Loucy (cell line): ENCODE data around the gene MAPK1IP1L.

Source experiments
- H2AFZ ChIP-seq: fragments of 200-600 bp; sonication (generic); 2 replicates; pipeline ENCODE4 v1.6.0; 2016; ENCODE audit warnings: antibody characterized with exemption, mild to moderate bottlenecking, low read length, moderate library complexity
- H3F3A ChIP-seq: fragments of 200-600 bp; 2 replicates; pipeline ENCODE4 v1.6.0; 2016; ENCODE audit warnings: antibody characterized with exemption, low read depth, mild to moderate bottlenecking
- H3K27me3 ChIP-seq: fragments of 200-600 bp; sonication (generic); 2 replicates; pipeline ENCODE4 v1.6.1; 2014; ENCODE audit warnings: low read length, mild to moderate bottlenecking; ENCODE audit not compliant: insufficient read depth, poor library complexity, severe bottlenecking
- H3K36me3 ChIP-seq: fragments of 200-600 bp; sonication (generic); 2 replicates; pipeline ENCODE4 v1.6.1; 2016; ENCODE audit warnings: low read length; ENCODE audit not compliant: insufficient read depth
- H3K4me1 ChIP-seq: fragments of 200-600 bp; sonication (generic); 2 replicates; pipeline ENCODE4 v1.5.1; 2014; ENCODE audit warnings: low read length, mild to moderate bottlenecking; ENCODE audit not compliant: insufficient read depth, poor library complexity, severe bottlenecking
- H3K4me2 ChIP-seq: fragments of 200-600 bp; sonication (generic); 2 replicates; pipeline ENCODE4 v1.6.0; 2014; ENCODE audit warnings: antibody characterized with exemption, low read length, low read depth, mild to moderate bottlenecking; ENCODE audit not compliant: poor library complexity, severe bottlenecking
- H3K4me3 ChIP-seq: fragments of 200-600 bp; sonication (generic); 2 replicates; pipeline ENCODE4 v1.5.1; 2014; ENCODE audit warnings: low read length, mild to moderate bottlenecking, mixed read lengths; ENCODE audit not compliant: poor library complexity, severe bottlenecking
- H3K79me2 ChIP-seq: fragments of 200-600 bp; sonication (generic); 2 replicates; pipeline ENCODE4 v1.6.1; 2014; ENCODE audit warnings: low read length; ENCODE audit not compliant: insufficient read depth
- H3K9ac ChIP-seq: fragments of 200-600 bp; sonication (generic); 2 replicates; pipeline ENCODE4 v1.6.0; 2014; ENCODE audit warnings: mild to moderate bottlenecking, low read depth, low read length, moderate library complexity; ENCODE audit not compliant: poor library complexity, severe bottlenecking
- H3K9me2 ChIP-seq: fragments of 200-600 bp; sonication (generic); replicated peaks from 2 replicates; pipeline ENCODE4 v1.6.1; 2016; ENCODE audit warnings: low read depth, low read length, mixed read lengths
- H3K9me3 ChIP-seq: fragments of 200-600 bp; sonication (generic); 2 replicates; pipeline ENCODE4 v1.6.1; 2014; ENCODE audit warnings: mild to moderate bottlenecking, antibody characterized with exemption, low read length, low read depth; ENCODE audit not compliant: insufficient read depth
- H4K20me1 ChIP-seq: fragments of 200-600 bp; sonication (generic); 2 replicates; pipeline ENCODE4 v1.6.0; 2014; ENCODE audit warnings: antibody characterized with exemption, low read length, mild to moderate bottlenecking; ENCODE audit not compliant: insufficient read depth, poor library complexity, severe bottlenecking
- CTCF ChIP-seq: fragments of 200-600 bp; sonication (generic); conservative IDR thresholded peaks from 2 replicates; pipeline ENCODE4 v1.5.1; 2014; ENCODE audit warnings: mild to moderate bottlenecking, antibody characterized with exemption, low read length
- EZH2phosphoT487 ChIP-seq: fragments of 200-600 bp; IDR thresholded peaks from 2 replicates; pipeline ENCODE4 v1.6.1; 2018; ENCODE audit warnings: antibody characterized with exemption, mild to moderate bottlenecking, moderate library complexity, borderline replicate concordance

Gene MAPK1IP1L

GRCh38 chr14:55102141-55102621, 50.7 kb downstream of the MAPK1IP1L start:
- Histone ChIP-seq H3K36me3 (no peaks in the 10 kb centered on the region), H2AFZ (peak overlapping the region; percentile 80; the same call in 1 of the 2 replicates), H3K4me1 (peaks cover 47% of the 10 kb centered on the region), H3K4me2 (peak overlapping the region; percentile 58), H3K4me3 (peak overlapping the region; percentile 38), H3K9me3 (peaks cover 6% of the 10 kb centered on the region; the same call in 1 of the 2 replicates), H3K9ac (peak overlapping the region; percentile 68), H3K79me2 (no peaks in the 10 kb centered on the region), H3K9me2 (no peaks in the 10 kb centered on the region), H3K27me3 (no peaks in the 10 kb centered on the region), H3F3A (peaks cover 12% of the 10 kb centered on the region; the same call in 1 of the 2 replicates), H4K20me1 (no peaks in the 10 kb centered on the region)
- TF ChIP-seq CTCF: no peak
- no peak for TF ChIP-seq EZH2phosphoT487

GRCh38 chr14:55103005-55103640, 51.7 kb downstream of the MAPK1IP1L start:
- Histone ChIP-seq H3K9ac (peak overlapping the region; percentile 68), H3F3A (peaks cover 12% of the 10 kb centered on the region; the same call in 1 of the 2 replicates), H3K9me3 (peaks cover 6% of the 10 kb centered on the region; the same call in 1 of the 2 replicates), H3K4me2 (peak overlapping the region; percentile 58), H3K36me3 (no peaks in the 10 kb centered on the region), H3K4me3 (peak overlapping the region; percentile 38), H2AFZ (peak overlapping the region; percentile 57), H3K27me3 (no peaks in the 10 kb centered on the region), H3K9me2 (no peaks in the 10 kb centered on the region), H3K4me1 (peaks cover 51% of the 10 kb centered on the region), H3K79me2 (no peaks in the 10 kb centered on the region), H4K20me1 (no peaks in the 10 kb centered on the region)
- TF ChIP-seq EZH2phosphoT487: no peak
- TF ChIP-seq CTCF: no peak

GRCh38 chr14:55103971-55104954, 52.8 kb downstream of the MAPK1IP1L start:
- no peaks in the 10 kb centered on the region for H4K20me1 ChIP-seq
- H3K9me3 ChIP-seq: peaks cover 6% of the 10 kb centered on the region; the same call in 1 of the 2 replicates
- TF ChIP-seq EZH2phosphoT487 (no peak), CTCF (no peak)
- H3K9ac ChIP-seq: peak overlapping the region; percentile 68
- H3K36me3 ChIP-seq: no peaks in the 10 kb centered on the region
- no peaks in the 10 kb centered on the region for H3K79me2 ChIP-seq
- peak overlapping the region; percentile 6; the same call in 1 of the 2 replicates for H2AFZ ChIP-seq
- no peaks in the 10 kb centered on the region for H3K9me2 ChIP-seq
- peak overlapping the region; percentile 58 for H3K4me2 ChIP-seq
- peaks cover 12% of the 10 kb centered on the region; the same call in 1 of the 2 replicates for H3F3A ChIP-seq
- no peaks in the 10 kb centered on the region for H3K27me3 ChIP-seq
- H3K4me1 ChIP-seq: peaks cover 47% of the 10 kb centered on the region
- H3K4me3 ChIP-seq: peak overlapping the region; percentile 38
